Chondrocyte (in vitro differentiated cells): ENCODE measurements around the gene KLC1. TPM values are rescaled to one million over a fixed set of nuclear protein-coding genes. Genes with fewer than 3 reads are reported as not detected.

ENCODE experiments used
- DNase-seq: peaks from one replicate; pipeline ENCODE4 v3.0.0; 2021; ENCODE audit warnings: mixed read lengths, low spot score
- H3K27ac Mint-ChIP-seq: one replicate; pipeline ENCODE4 v1.8.0; 2021; ENCODE audit warnings: mild to moderate bottlenecking, moderate library complexity, mixed read lengths; ENCODE audit not compliant: unreplicated experiment
- H3K27me3 Mint-ChIP-seq: 2 replicates; pipeline ENCODE4 v1.8.0; 2021; ENCODE audit warnings: low read depth, mixed read lengths
- H3K36me3 Mint-ChIP-seq: 2 replicates; pipeline ENCODE4 v1.8.0; 2021; ENCODE audit warnings: low read depth, mixed read lengths
- H3K4me1 Mint-ChIP-seq: 2 replicates; pipeline ENCODE4 v1.8.0; 2021; ENCODE audit warnings: low read depth, mild to moderate bottlenecking, mixed read lengths
- H3K4me3 Mint-ChIP-seq: one replicate; pipeline ENCODE4 v1.8.0; 2021; ENCODE audit warnings: mild to moderate bottlenecking, moderate library complexity, mixed read lengths; ENCODE audit not compliant: unreplicated experiment
- H3K9me3 Mint-ChIP-seq: 2 replicates; pipeline ENCODE4 v1.8.0; 2021; ENCODE audit warnings: low read depth, mixed read lengths
- CTCF ChIP-seq: fragments of 200-600 bp; sonication (generic); IDR thresholded peaks from 2 replicates; pipeline ENCODE4 v1.5.0; 2021; ENCODE audit warnings: antibody characterized with exemption, mild to moderate bottlenecking, moderate library complexity
- total RNA-seq: library from RNA; stranded (reverse); gene quantifications from 3 replicates; pipeline ENCODE4 v1.2.1, GENCODE V29; 2021

The KLC1 gene
- total RNA-seq, 1 donor from 2014 or later = 190 TPM

GRCh38 chr14:103703433-103704385 is 74.7 kb downstream of the KLC1 start:
- Mint-ChIP-seq H3K9me3 (no peaks in the 10 kb centered on the region), H3K27me3 (no peaks in the 10 kb centered on the region), H3K4me3 (no peak overlapping the region), H3K4me1 (no peaks in the 10 kb centered on the region), H3K27ac (no peak overlapping the region), H3K36me3 (peaks cover 15% of the 10 kb centered on the region)
- no peak for TF ChIP-seq CTCF
- DNase-seq = no peak

- H3K4me1 Mint-ChIP-seq = peaks cover 2% of the 10 kb centered on the region
- H3K4me3 Mint-ChIP-seq = no peak overlapping the region
- no peaks in the 10 kb centered on the region for H3K9me3 Mint-ChIP-seq
- H3K27me3 Mint-ChIP-seq = no peaks in the 10 kb centered on the region
- TF ChIP-seq CTCF = no peak
- no peak overlapping the region for H3K27ac Mint-ChIP-seq
- H3K36me3 Mint-ChIP-seq = peaks cover 19% of the 10 kb centered on the region
- DNase-seq = no peak
Measured at GRCh38 chr14:103704708-103705107, 75.7 kb downstream of the KLC1 start.

GRCh38 chr14:103705118-103705503 is 76.1 kb downstream of the KLC1 start:
- H3K4me3 Mint-ChIP-seq = no peak overlapping the region
- H3K27me3 Mint-ChIP-seq = no peaks in the 10 kb centered on the region
- DNase-seq = no peak
- H3K36me3 Mint-ChIP-seq = peaks cover 19% of the 10 kb centered on the region
- H3K27ac Mint-ChIP-seq = no peak overlapping the region
- no peaks in the 10 kb centered on the region for H3K9me3 Mint-ChIP-seq
- H3K4me1 Mint-ChIP-seq = peaks cover 2% of the 10 kb centered on the region
- no peak for TF ChIP-seq CTCF

GRCh38 chr14:103705504-103706284 is 76.7 kb downstream of the KLC1 start:
- Mint-ChIP-seq H3K4me3 (no peak overlapping the region), H3K9me3 (no peaks in the 10 kb centered on the region), H3K27me3 (no peaks in the 10 kb centered on the region), H3K4me1 (peaks cover 2% of the 10 kb centered on the region), H3K27ac (no peak overlapping the region), H3K36me3 (peaks cover 19% of the 10 kb centered on the region)
- TF ChIP-seq CTCF = no peak
- DNase-seq = no peak

- no peak overlapping the region for H3K27ac Mint-ChIP-seq
- H3K4me3 Mint-ChIP-seq = no peak overlapping the region
- no peak for TF ChIP-seq CTCF
- H3K36me3 Mint-ChIP-seq = peaks cover 19% of the 10 kb centered on the region
- no peak for DNase-seq
- H3K27me3 Mint-ChIP-seq = no peaks in the 10 kb centered on the region
- peaks cover 2% of the 10 kb centered on the region for H3K4me1 Mint-ChIP-seq
- no peaks in the 10 kb centered on the region for H3K9me3 Mint-ChIP-seq
Measured at GRCh38 chr14:103706551-103707328, 77.7 kb downstream of the KLC1 start.
